Pancreas (tissue), 10 donors: ENCODE measurements around the gene VANGL1. TPM values are rescaled to one million over a fixed set of nuclear protein-coding genes. Genes with fewer than 3 reads are reported as not detected.

ENCODE experiments used
- ATAC-seq, 4 donors: fragments of 200-7000 bp; cut with Tn5 transposase; one replicate each; pipeline versions ENCODE4 v1.8.0 to v1.9.1; 2020; ENCODE audit warnings: mild to moderate bottlenecking in 4 of 4, moderate library complexity in 4 of 4
- DNase-seq, 6 donors: peaks; one replicate each; pipeline ENCODE4 v3.0.0-alpha.2; 2020
- FAIRE-seq: peaks from 2 replicates; lab custom pipeline; 2012; peaks lifted over from hg19 to GRCh38; lab: Jason Lieb, UNC
- H3K27ac ChIP-seq, 4 donors: fragments of 200-600 bp; sonication (generic); 1 replicate in 3 of 4; 2 replicates in 1 of 4; pipeline versions ENCODE4 v1.5.0 to v1.8.0; 2020
- H3K27me3 ChIP-seq, 4 donors: fragments of 200-600 bp; one replicate each; pipeline ENCODE4 v1.8.0; 2021
- H3K36me3 ChIP-seq, 3 donors: fragments of 200-600 bp; sonication (generic) in 1 of 3; one replicate each; pipeline versions ENCODE4 v1.5.0 to v1.8.0; 2020 to 2021
- H3K4me1 ChIP-seq, 3 donors: fragments of 200-600 bp; one replicate each; pipeline ENCODE4 v1.8.0; 2021
- H3K4me3 ChIP-seq, 4 donors: fragments of 200-600 bp; sonication (generic) in 2 of 4; one replicate each; pipeline versions ENCODE4 v1.5.0 to v1.8.0; 2020 to 2021
- H3K9me3 ChIP-seq, 4 donors: fragments of 200-600 bp; one replicate each; pipeline ENCODE4 v1.8.0; 2021
- WGBS, 2 donors: extraction: QIAGEN DNeasy Blood & Tissue Kit; methylation state at CpG; one replicate each; pipeline ENCODE4 v1.1.7; 2013; 5-methylcytosine and 5-hydroxymethylcytosine counted together
- intact Hi-C, 3 donors: fragments of 100-400 bp; cut with DNase I; formaldehyde crosslinking; loops; one replicate each; pipeline versions ENCODE4 v1.11.1 to v1.14.2; 2022
- polyA plus RNA-seq, 2 donors: library from polyadenylated mRNA; stranded (reverse); fragments of 200-250 nt; gene quantifications; one replicate each; pipeline ENCODE4 v1.2.3, GENCODE V29; 2013
- total RNA-seq, 6 donors: library from RNA; stranded (reverse); fragmentation: NEBNext Ultra II Directional in 4 of 6; extraction: Animal tissue kit (Norgen Biotek cat#: 25700) in 4 of 6; gene quantifications; one replicate each; pipeline versions ENCODE4 v1.2.1 to v1.2.4, GENCODE V29; 2021 to 2023
- TF ChIP-seq, protein P1 (sequence below), 4 donors: fragments of 200-600 bp; sonication (generic) in 3 of 4; IDR thresholded peaks; one replicate each; pipeline versions ENCODE4 v1.5.0 to v1.8.0; 2021; ENCODE audit warnings: antibody characterized with exemption in 4 of 4
- donor health status: healthy with polysubstance abuse.
- donor health status: DM: no; HTN: no; CAD: no; lungs with moderate emphysema.
- donor health status: DM: no; HTN: no; CAD: no.
- donor health status: control.
- donor health status: control.
- donor health status: Bipolar disorder and iron deficiency.
- donor health status: DM: yes; HTN: yes; CAD: no.
- donor health status: DM: no; HTN: no; CAD: no.
- donor health status: DM: no; HTN: no; CAD: no.
- donor health status: DM: yes; HTN: yes; CAD: no.

The VANGL1 gene
- total and polyA plus RNA-seq, 8 donors: 1.2 to 9.0 (median 5.4) TPM

DNA sequence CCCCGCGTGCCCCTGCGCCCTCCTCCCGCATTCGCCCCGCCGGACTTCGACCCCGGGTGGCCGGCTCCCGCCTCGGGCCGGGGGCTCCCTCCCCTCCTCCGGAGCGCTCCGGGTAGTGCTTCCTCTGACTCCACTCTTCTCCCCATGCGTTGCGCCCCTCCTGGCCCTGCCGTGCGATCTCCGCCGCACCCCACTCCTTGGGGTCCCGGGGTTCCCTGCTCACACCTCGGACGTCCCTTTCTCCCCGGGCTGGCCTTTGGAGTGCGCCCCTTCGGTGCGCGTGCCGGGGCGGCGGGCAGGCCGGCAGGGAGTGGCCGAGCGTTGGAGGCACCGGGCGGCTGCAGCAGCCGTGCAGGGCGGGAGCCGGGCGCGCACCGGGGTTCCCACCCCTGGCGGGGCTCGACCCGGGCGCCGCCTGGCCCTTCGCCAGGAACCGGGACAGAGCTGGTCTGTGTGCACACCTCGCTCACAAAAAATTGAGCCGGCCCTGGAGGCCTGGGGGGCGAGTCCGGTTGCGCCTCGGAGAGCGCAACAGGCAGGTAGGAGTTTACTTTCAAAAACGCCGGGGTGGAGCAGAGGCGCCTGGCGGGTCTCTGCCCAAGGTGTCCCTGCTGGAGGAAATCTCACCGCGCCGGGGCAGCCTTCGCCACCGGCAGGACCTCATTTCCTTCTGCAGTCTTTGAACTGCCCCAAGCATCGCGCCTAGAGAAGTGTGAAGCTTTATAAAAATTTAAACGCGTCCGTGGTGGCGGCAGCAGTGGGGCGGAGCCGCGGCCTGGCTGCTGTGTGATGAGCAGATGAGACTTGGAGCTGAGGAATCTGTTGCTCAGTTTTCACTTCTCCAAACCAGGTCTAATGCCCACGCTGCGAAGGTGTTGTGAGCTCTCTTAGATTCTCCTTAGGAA lies 650 bp downstream of the VANGL1 start:
- intact Hi-C loops: no loop called here
- TF ChIP-seq, protein P1, sequence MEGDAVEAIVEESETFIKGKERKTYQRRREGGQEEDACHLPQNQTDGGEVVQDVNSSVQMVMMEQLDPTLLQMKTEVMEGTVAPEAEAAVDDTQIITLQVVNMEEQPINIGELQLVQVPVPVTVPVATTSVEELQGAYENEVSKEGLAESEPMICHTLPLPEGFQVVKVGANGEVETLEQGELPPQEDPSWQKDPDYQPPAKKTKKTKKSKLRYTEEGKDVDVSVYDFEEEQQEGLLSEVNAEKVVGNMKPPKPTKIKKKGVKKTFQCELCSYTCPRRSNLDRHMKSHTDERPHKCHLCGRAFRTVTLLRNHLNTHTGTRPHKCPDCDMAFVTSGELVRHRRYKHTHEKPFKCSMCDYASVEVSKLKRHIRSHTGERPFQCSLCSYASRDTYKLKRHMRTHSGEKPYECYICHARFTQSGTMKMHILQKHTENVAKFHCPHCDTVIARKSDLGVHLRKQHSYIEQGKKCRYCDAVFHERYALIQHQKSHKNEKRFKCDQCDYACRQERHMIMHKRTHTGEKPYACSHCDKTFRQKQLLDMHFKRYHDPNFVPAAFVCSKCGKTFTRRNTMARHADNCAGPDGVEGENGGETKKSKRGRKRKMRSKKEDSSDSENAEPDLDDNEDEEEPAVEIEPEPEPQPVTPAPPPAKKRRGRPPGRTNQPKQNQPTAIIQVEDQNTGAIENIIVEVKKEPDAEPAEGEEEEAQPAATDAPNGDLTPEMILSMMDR (IDR thresholded peaks at IDR 0.05): no peak
- H3K27ac ChIP-seq: peak overlapping the region; percentile 37 to 68 (median 52)
- WGBS, 2 donors: 0 to 1% methylated on average over 61 to 78 of the region's 78 CpGs
- FAIRE-seq (no peak), DNase-seq (peak; percentile 43 to 88 (median 65)), ATAC-seq (peak; percentile 69 to 79 (median 73))
- no peaks in the 10 kb centered on the region for H3K36me3 ChIP-seq
- peak overlapping the region; percentile 83 to 97 (median 88) for H3K4me3 ChIP-seq
- peaks cover 0 to 14% (median 6%) of the 10 kb centered on the region in 3 donors for H3K4me1 ChIP-seq
- no peaks in the 10 kb centered on the region for H3K9me3 ChIP-seq
- H3K27me3 ChIP-seq: no peaks in the 10 kb centered on the region

DNA sequence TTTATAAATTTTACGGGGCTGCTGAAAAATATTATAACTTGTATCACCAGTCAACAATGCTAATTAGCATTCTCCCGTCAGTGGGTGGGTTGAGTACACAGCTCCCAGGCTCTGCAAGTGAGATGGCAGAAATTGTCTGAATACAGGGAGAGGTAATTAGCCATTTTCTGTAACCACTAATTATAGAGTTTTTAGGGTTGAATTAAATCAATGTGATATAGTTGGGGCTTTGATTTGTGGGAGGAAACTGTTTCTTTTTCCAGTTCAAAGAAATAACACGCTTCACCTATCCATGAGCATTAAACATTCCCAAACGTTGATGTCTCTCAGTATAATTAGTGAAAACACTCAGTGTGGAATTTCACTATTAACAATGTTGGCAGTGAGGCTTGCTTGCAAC lies 1.5 kb downstream of the VANGL1 start:
- no peaks in the 10 kb centered on the region for H3K27me3 ChIP-seq
- FAIRE-seq (no peak), DNase-seq (no peak), ATAC-seq (no peak)
- no peaks in the 10 kb centered on the region for H3K9me3 ChIP-seq
- TF ChIP-seq, protein P1 (IDR thresholded peaks at IDR 0.05): no peak
- no peaks in the 10 kb centered on the region for H3K36me3 ChIP-seq
- peak overlapping the region in 3 of 4 donors; percentile 86 to 97 (median 91) for H3K4me3 ChIP-seq
- peak overlapping the region in 1 of 4 donors; percentile 37 for H3K27ac ChIP-seq
- WGBS, 2 donors: 36 to 39% methylated on average over 4 of the region's 4 CpGs
- intact Hi-C loops: no loop called here
- peaks cover 0 to 14% (median 6%) of the 10 kb centered on the region in 3 donors for H3K4me1 ChIP-seq

GRCh38 chr1:115643666-115644065 lies 1.9 kb downstream of the VANGL1 start:
- intact Hi-C loops: no loop called here
- Histone ChIP-seq H3K4me1 (peaks cover 0 to 14% (median 6%) of the 10 kb centered on the region in 3 donors), H3K4me3 (no peak overlapping the region), H3K27ac (no peak overlapping the region), H3K36me3 (no peaks in the 10 kb centered on the region), H3K27me3 (no peaks in the 10 kb centered on the region), H3K9me3 (no peaks in the 10 kb centered on the region)
- whole genome bisulfite sequencing, 2 donors: 95 to 97% methylated on average over 1 of the region's 1 CpG
- ATAC-seq: no peak
- no peak for FAIRE-seq
- DNase-seq: no peak
- TF ChIP-seq, protein P1 (IDR thresholded peaks at IDR 0.05): no peak

GRCh38 chr1:115644109-115644508 lies 2.3 kb downstream of the VANGL1 start:
- H3K27me3 ChIP-seq: no peaks in the 10 kb centered on the region
- intact Hi-C loops: no loop called here
- H3K9me3 ChIP-seq: no peaks in the 10 kb centered on the region
- peaks cover 0 to 14% (median 6%) of the 10 kb centered on the region in 3 donors for H3K4me1 ChIP-seq
- no peaks in the 10 kb centered on the region for H3K36me3 ChIP-seq
- TF ChIP-seq, protein P1 (IDR thresholded peaks at IDR 0.05): no peak
- FAIRE-seq (no peak), ATAC-seq (no peak), DNase-seq (no peak)
- no peak overlapping the region for H3K27ac ChIP-seq
- no peak overlapping the region for H3K4me3 ChIP-seq
- 79 to 84% methylated on average over 3 of the region's 3 CpGs for WGBS, 2 donors

GRCh38 chr1:115647047-115647446 lies 5.3 kb downstream of the VANGL1 start:
- no peak for FAIRE-seq
- Histone ChIP-seq H3K4me1 (peaks cover 6 to 27% (median 11%) of the 10 kb centered on the region in 3 donors), H3K27ac (no peak overlapping the region), H3K27me3 (no peaks in the 10 kb centered on the region), H3K9me3 (no peaks in the 10 kb centered on the region), H3K4me3 (no peak overlapping the region), H3K36me3 (no peaks in the 10 kb centered on the region)
- ATAC-seq: peak in 2 of 4 donors; percentile 21 to 43
- 41 to 53% methylated on average over 2 of the region's 2 CpGs for WGBS, 2 donors
- TF ChIP-seq, protein P1 (IDR thresholded peaks at IDR 0.05): no peak
- intact Hi-C loops: no loop called here
- DNase-seq: no peak
